NT2/D1 (cell line): ENCODE results near the gene MEG3.

Experiments
- SUZ12 ChIP-seq: IDR thresholded peaks from 2 replicates; pipeline ENCODE4 v1.6.1; 2011; ENCODE audit not compliant: insufficient read length, insufficient read depth; ENCODE audit errors: extremely low read depth
- YY1 ChIP-seq: IDR thresholded peaks from 2 replicates; pipeline ENCODE4 v1.6.1; 2011; ENCODE audit not compliant: insufficient read length, insufficient read depth
- ZNF274 ChIP-seq: IDR thresholded peaks from 2 replicates; pipeline ENCODE4 v1.6.1; 2011; ENCODE audit warnings: mild to moderate bottlenecking, low read depth, low read length

- TF ChIP-seq SUZ12: no peak
- TF ChIP-seq ZNF274: no peak
- TF ChIP-seq YY1: no peak
Measured at GRCh38 chr14:100778951-100779690, 46.8 kb upstream of the MEG3 start.
